ENCODE results near the gene CASP10. TPM values are rescaled to one million over a fixed set of nuclear protein-coding genes. Genes with fewer than 3 reads are reported as not detected.

CASP10 gene
- total and polyA plus RNA-seq, 2 experiments from 2014 or later: 2.9 to 5.1 TPM

DNA sequence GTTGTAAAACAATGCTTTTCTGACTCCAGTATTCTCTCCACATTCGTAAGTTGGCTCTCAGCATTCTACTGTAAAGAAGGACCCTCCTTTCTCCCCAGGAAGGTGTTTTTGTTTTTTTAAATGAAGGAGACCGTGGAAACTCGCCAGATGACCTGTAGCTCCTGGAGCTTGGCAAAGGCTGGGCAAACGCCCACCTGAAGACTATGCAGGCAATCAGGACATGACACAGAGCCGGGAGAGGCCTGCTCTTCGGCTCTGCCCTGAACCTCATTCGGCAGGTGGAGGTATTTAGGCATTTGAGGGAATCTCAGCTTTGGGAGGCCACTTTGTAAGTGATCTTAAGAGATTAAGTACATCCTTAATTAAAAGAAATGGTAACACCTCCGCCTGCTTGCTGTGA is 17.4 kb downstream of the CASP10 start:
- Histone ChIP-seq H3K36me3 (ENCODE audit: low read depth) (0 out of 2 replicates have a peak, but pooled peaks cover 8% of the 10 kb centered on the region), H3K4me2 (ENCODE audit: unreplicated experiment) (no peak overlapping the region), H3F3A (ENCODE audit: insufficient read depth) (peaks cover 17% of the 10 kb centered on the region), H3K9me2 (ENCODE audit: insufficient read depth) (no peaks in the 10 kb centered on the region), H3K4me3 (no peak overlapping the region), H2AFZ (no peak overlapping the region), H3K27ac (no peak overlapping the region), H3K9me3 (ENCODE audit: low read depth) (no peaks in the 10 kb centered on the region), H4K20me1 (ENCODE audit: insufficient read depth) (no peaks in the 10 kb centered on the region), H3K4me1 (ENCODE audit: insufficient read depth) (peaks cover 21% of the 10 kb centered on the region), H3K9ac (no peak overlapping the region), H3K27me3 (replicated peaks; ENCODE audit: insufficient read depth) (no peaks in the 10 kb centered on the region), H3K79me2 (ENCODE audit: insufficient read depth) (no peaks in the 10 kb centered on the region)
- in situ Hi-C loops (cut with MboI): no loop called here
- 84 to 85% methylated on average over 8 of the region's 8 CpGs for WGBS, 2 experiments (ENCODE audit: low coverage in 1 of 2, low lambda C conversion rate in 2 of 2, missing lambda C conversion rate in 2 of 2)
- DNase-seq: no peak
- no peak for TF ChIP-seq EZH2 (IDR thresholded peaks at IDR 0.05; ENCODE audit: insufficient read depth, poor library complexity, severe bottlenecking)
- TF ChIP-seq EZH2phosphoT487 (IDR thresholded peaks at IDR 0.05; ENCODE audit: insufficient read depth, low read depth): no peak

DNA sequence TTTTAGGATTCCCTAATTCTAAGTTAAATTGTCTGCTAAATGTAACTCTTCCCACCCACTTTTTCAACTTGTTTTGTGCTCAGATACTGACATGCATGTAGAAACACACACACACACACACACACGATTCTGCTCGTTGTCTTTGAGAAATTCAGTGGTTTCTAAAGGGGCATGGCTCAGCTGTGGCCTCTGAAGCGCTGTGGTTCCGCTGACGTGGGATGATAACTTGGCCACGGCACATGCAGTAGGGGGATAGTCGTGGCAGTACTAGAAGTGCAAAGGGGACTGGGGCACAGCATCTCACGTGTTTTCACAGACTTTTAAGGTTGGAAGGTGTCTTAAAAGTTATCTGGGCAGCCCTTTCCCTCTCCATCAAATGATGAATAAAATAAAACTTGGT is 18.4 kb downstream of the CASP10 start:
- H3K79me2 ChIP-seq (ENCODE audit: insufficient read depth): no peaks in the 10 kb centered on the region
- H3F3A ChIP-seq (ENCODE audit: insufficient read depth): peaks cover 24% of the 10 kb centered on the region
- H3K4me2 ChIP-seq (ENCODE audit: unreplicated experiment): no peak overlapping the region
- H3K9me2 ChIP-seq (ENCODE audit: insufficient read depth): no peaks in the 10 kb centered on the region
- H3K4me3 ChIP-seq: no peak overlapping the region
- TF ChIP-seq EZH2phosphoT487 (IDR thresholded peaks at IDR 0.05; ENCODE audit: insufficient read depth, low read depth) (no peak), EZH2 (IDR thresholded peaks at IDR 0.05; ENCODE audit: insufficient read depth, poor library complexity, severe bottlenecking) (no peak)
- no peaks in the 10 kb centered on the region for H3K27me3 ChIP-seq (replicated peaks; ENCODE audit: insufficient read depth)
- H3K9me3 ChIP-seq (ENCODE audit: low read depth): no peaks in the 10 kb centered on the region
- no peak overlapping the region for H2AFZ ChIP-seq
- no peak overlapping the region for H3K27ac ChIP-seq
- 91 to 95% methylated on average over 8 of the region's 8 CpGs for WGBS, 2 experiments (ENCODE audit: low coverage in 1 of 2, low lambda C conversion rate in 2 of 2, missing lambda C conversion rate in 2 of 2)
- in situ Hi-C loops (cut with MboI): no loop called here
- peaks cover 27% of the 10 kb centered on the region for H3K4me1 ChIP-seq (ENCODE audit: insufficient read depth)
- H3K36me3 ChIP-seq (ENCODE audit: low read depth): 0 out of 2 replicates have a peak, but pooled peaks cover 4% of the 10 kb centered on the region
- H3K9ac ChIP-seq: no peak overlapping the region
- no peak for DNase-seq
- no peaks in the 10 kb centered on the region for H4K20me1 ChIP-seq (ENCODE audit: insufficient read depth)

DNA sequence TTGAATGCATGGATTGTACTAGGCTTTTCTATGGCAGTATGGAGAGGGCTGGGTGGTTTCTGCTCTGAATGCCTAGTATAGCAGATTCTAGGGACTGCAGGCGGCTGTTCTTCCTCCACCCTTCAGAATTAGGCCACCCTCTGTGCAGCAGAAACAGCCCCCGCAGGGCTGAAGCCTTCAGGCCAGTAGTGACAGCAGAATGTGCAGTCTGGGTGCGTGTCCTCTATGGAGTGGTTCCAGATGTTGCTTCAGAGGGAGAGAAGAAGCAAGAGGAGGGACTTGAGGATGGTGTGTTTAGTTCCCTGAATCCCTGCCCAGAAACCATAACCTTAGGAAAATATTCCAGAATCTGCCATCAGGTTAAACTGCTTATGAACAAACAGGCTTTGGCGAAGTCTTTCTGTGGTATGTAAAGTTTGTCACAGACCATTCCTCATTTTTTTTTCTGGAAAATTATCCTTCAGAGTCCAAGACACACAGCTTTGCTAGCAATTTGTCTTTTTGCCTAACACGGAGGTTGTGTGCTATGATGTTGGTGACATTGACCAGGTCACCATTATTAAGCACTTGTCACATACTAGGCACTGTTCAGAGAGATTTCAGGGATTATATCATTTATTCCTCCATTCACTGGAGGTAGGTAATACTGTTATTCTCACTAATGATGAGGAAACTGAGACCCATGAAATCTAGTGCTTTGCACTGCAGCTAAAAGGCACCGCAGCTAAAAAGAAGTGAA is 21.1 kb downstream of the CASP10 start:
- 24 to 32% methylated on average over 6 of the region's 6 CpGs for WGBS, 2 experiments (ENCODE audit: low coverage in 1 of 2, low lambda C conversion rate in 2 of 2, missing lambda C conversion rate in 2 of 2)
- H4K20me1 ChIP-seq (ENCODE audit: insufficient read depth): no peaks in the 10 kb centered on the region
- H2AFZ ChIP-seq: no peak overlapping the region
- DNase-seq: peak; percentile 90
- no peaks in the 10 kb centered on the region for H3K36me3 ChIP-seq (ENCODE audit: low read depth)
- H3K79me2 ChIP-seq (ENCODE audit: insufficient read depth): no peaks in the 10 kb centered on the region
- no peak for TF ChIP-seq EZH2 (IDR thresholded peaks at IDR 0.05; ENCODE audit: insufficient read depth, poor library complexity, severe bottlenecking)
- no peak for TF ChIP-seq EZH2phosphoT487 (IDR thresholded peaks at IDR 0.05; ENCODE audit: insufficient read depth, low read depth)
- peak overlapping the region; percentile 30 for H3K4me2 ChIP-seq (ENCODE audit: unreplicated experiment)
- H3K9ac ChIP-seq: no peak overlapping the region
- H3K27me3 ChIP-seq (replicated peaks; ENCODE audit: insufficient read depth): no peaks in the 10 kb centered on the region
- in situ Hi-C loops (cut with MboI): no loop called here
- H3K4me1 ChIP-seq (ENCODE audit: insufficient read depth): peaks cover 27% of the 10 kb centered on the region
- peaks cover 24% of the 10 kb centered on the region for H3F3A ChIP-seq (ENCODE audit: insufficient read depth)
- H3K27ac ChIP-seq: peak overlapping the region; percentile 28
- H3K9me3 ChIP-seq (ENCODE audit: low read depth): no peaks in the 10 kb centered on the region
- H3K4me3 ChIP-seq: no peak overlapping the region
- H3K9me2 ChIP-seq (ENCODE audit: insufficient read depth): no peaks in the 10 kb centered on the region

DNA sequence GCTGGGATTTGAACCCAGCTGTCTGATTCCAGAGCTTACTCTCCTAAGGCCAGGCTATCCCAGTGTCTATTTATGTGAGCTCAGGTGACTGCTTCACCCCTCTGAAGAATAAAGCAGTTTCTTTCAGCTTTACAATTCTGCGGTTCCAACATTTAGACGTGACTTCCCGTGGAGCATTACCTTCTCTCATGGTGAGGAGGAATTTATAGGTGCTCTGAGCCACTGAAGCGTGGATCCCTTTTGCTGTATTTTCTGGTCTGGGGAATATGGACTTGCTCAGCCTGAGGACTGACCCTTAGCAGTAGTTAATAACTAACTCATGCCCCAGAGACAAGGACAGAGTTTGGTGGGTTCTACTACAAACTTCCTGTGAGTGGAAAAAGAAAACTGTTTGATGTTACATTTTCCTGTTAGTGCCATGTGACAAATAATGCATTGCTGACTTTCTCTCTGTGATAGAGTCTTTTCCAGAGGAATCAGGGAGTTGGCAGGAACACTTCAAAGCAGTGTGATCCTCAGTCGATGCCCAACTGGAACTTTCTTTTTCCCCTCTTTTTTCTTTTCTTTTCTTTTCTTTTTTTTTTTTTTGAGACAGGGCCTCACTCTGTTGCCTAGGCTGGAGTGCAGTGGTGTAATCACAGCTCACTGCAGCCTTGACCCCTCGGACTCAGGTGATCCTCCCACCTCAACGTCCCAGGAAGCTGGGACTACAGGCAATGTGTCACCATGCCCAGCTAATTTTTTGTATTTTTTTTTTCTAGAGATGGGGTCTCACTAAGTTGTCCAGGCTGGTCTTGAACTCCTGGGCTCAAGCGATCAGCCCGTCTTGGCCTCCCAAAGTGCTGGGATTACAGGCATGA is 21.9 kb downstream of the CASP10 start:
- peaks cover 24% of the 10 kb centered on the region for H3F3A ChIP-seq (ENCODE audit: insufficient read depth)
- DNase-seq: no peak
- no peaks in the 10 kb centered on the region for H3K79me2 ChIP-seq (ENCODE audit: insufficient read depth)
- H2AFZ ChIP-seq: peak overlapping the region; percentile 8; the same call in 1 of the 2 replicates
- no peaks in the 10 kb centered on the region for H4K20me1 ChIP-seq (ENCODE audit: insufficient read depth)
- peak overlapping the region; percentile 14 for H3K4me2 ChIP-seq (ENCODE audit: unreplicated experiment)
- H3K9me3 ChIP-seq (ENCODE audit: low read depth): no peaks in the 10 kb centered on the region
- H3K27ac ChIP-seq: peak overlapping the region; percentile 58
- in situ Hi-C loops (cut with MboI): no loop called here
- no peaks in the 10 kb centered on the region for H3K9me2 ChIP-seq (ENCODE audit: insufficient read depth)
- no peak overlapping the region for H3K9ac ChIP-seq
- no peak overlapping the region for H3K4me3 ChIP-seq
- WGBS, 2 experiments (ENCODE audit: low coverage in 1 of 2, low lambda C conversion rate in 2 of 2, missing lambda C conversion rate in 2 of 2): 74 to 75% methylated on average over 9 of the region's 9 CpGs
- H3K27me3 ChIP-seq (replicated peaks; ENCODE audit: insufficient read depth): no peaks in the 10 kb centered on the region
- no peak for TF ChIP-seq EZH2phosphoT487 (IDR thresholded peaks at IDR 0.05; ENCODE audit: insufficient read depth, low read depth)
- no peak for TF ChIP-seq EZH2 (IDR thresholded peaks at IDR 0.05; ENCODE audit: insufficient read depth, poor library complexity, severe bottlenecking)
- H3K4me1 ChIP-seq (ENCODE audit: insufficient read depth): peaks cover 27% of the 10 kb centered on the region
- no peaks in the 10 kb centered on the region for H3K36me3 ChIP-seq (ENCODE audit: low read depth)

Measured in GM23248 (cell line).